H1 (cell line): ENCODE results near the gene OCIAD1. TPM values are rescaled to one million over a fixed set of nuclear protein-coding genes. Genes with fewer than 3 reads are reported as not detected.

ENCODE experiments used
- CTCF ChIA-PET: fragments of 300-600 bp; sonication (Branson Sonifier 250); formaldehyde crosslinking; loops from one replicate; lab custom pipeline; 2021; ENCODE audit not compliant: partially characterized antibody; lab: Charles Lee
- POLR2A ChIA-PET: fragments of 300-600 bp; sonication (Branson Sonifier 250); formaldehyde crosslinking; loops from one replicate; lab custom pipeline; 2021; ENCODE audit warnings: inconsistent platforms; ENCODE audit not compliant: partially characterized antibody; lab: Charles Lee
- DNase-seq, 2 experiments: peaks; one replicate each; pipeline versions ENCODE4 v3.0.0 to v3.0.0-alpha.2; 2010 to 2022; ENCODE audit warnings: low spot score in 2 of 2, low read depth in 1 of 2, mixed read lengths in 1 of 2
- FAIRE-seq: peaks from 2 replicates; lab custom pipeline; 2011; peaks lifted over from hg19 to GRCh38; lab: Jason Lieb, UNC
- H2AFZ ChIP-seq: 2 replicates; pipeline ENCODE4 v1.8.1; 2012; ENCODE audit warnings: low read length, inconsistent platforms
- H2AK5ac ChIP-seq: 2 replicates; pipeline ENCODE4 v1.6.1; 2013; ENCODE audit warnings: low read depth, low read length
- H2BK120ac ChIP-seq: replicated peaks from 2 replicates; pipeline ENCODE3; 2013; ENCODE audit warnings: low read depth, low read length, inconsistent platforms
- H2BK12ac ChIP-seq: 2 replicates; pipeline ENCODE4 v1.6.1; 2013; ENCODE audit warnings: low read depth, low read length
- H2BK15ac ChIP-seq: 2 replicates; pipeline ENCODE4 v1.6.1; 2013; ENCODE audit warnings: low read length
- H2BK20ac ChIP-seq: 2 replicates; pipeline ENCODE4 v1.6.1; 2013; ENCODE audit warnings: low read length
- H2BK5ac ChIP-seq: 2 replicates; pipeline ENCODE4 v1.6.1; 2013; ENCODE audit warnings: low read depth, low read length
- H3K14ac ChIP-seq: 2 replicates; pipeline ENCODE4 v1.6.1; 2013; ENCODE audit warnings: inconsistent platforms; ENCODE audit not compliant: insufficient read length
- H3K18ac ChIP-seq: 2 replicates; pipeline ENCODE4 v1.6.1; 2013; ENCODE audit warnings: low read length; ENCODE audit errors: extremely low read depth
- H3K23ac ChIP-seq: 2 replicates; pipeline ENCODE4 v1.6.1; 2013; ENCODE audit warnings: inconsistent platforms; ENCODE audit not compliant: insufficient read length
- H3K23me2 ChIP-seq: 2 replicates; pipeline ENCODE4 v1.6.1; 2013; ENCODE audit warnings: low read depth, low read length
- H3K27ac ChIP-seq: 2 replicates; pipeline ENCODE4 v1.6.1; 2011; ENCODE audit warnings: low read depth, low read length, inconsistent platforms
- H3K27me3 ChIP-seq, 4 experiments: replicated peaks in 1 of 4; 1 replicate in 1 of 4; 2 replicates in 3 of 4; pipeline versions ENCODE4 v1.6.1 to v1.8.1; 2011 to 2013; ENCODE audit warnings: low read length in 3 of 4, mild to moderate bottlenecking in 3 of 4, inconsistent platforms in 2 of 4, mixed read lengths in 2 of 4, moderate library complexity in 1 of 4; ENCODE audit not compliant: control insufficient read depth in 3 of 4, insufficient read depth in 3 of 4; ENCODE audit errors: extremely low read depth in 1 of 4
- H3K36me3 ChIP-seq, 4 experiments: 2 replicates each; pipeline versions ENCODE4 v1.6.1 to v1.8.1; 2011 to 2013; ENCODE audit warnings: mild to moderate bottlenecking in 4 of 4, low read length in 3 of 4, moderate library complexity in 2 of 4, control low read depth in 1 of 4, inconsistent platforms in 1 of 4; ENCODE audit not compliant: insufficient read depth in 4 of 4, control insufficient read depth in 2 of 4
- H3K4ac ChIP-seq: replicated peaks from 2 replicates; pipeline ENCODE3; 2013; ENCODE audit warnings: low read length, low read depth, mixed read lengths, inconsistent platforms; ENCODE audit not compliant: insufficient read length
- H3K4me1 ChIP-seq, 4 experiments: replicated peaks in 1 of 4; 1 replicate in 1 of 4; 2 replicates in 3 of 4; pipeline versions ENCODE4 v1.6.1 to v1.8.1; 2011 to 2013; ENCODE audit warnings: low read length in 3 of 4, inconsistent platforms in 2 of 4, mixed read lengths in 1 of 4; ENCODE audit not compliant: insufficient read depth in 4 of 4, control insufficient read depth in 3 of 4
- H3K4me2 ChIP-seq, 2 experiments: 2 replicates each; pipeline versions ENCODE4 v1.6.1 to v1.8.1; 2011 to 2013; ENCODE audit warnings: low read depth in 2 of 2, low read length in 2 of 2, control low read depth in 1 of 2, inconsistent platforms in 1 of 2, mild to moderate bottlenecking in 1 of 2; ENCODE audit not compliant: insufficient read depth in 1 of 2
- H3K4me3 ChIP-seq, 4 experiments: fragments of 200-600, 300-600 bp in 1 of 4; sonication (generic), shearing (Covaris generic), sonication (Bioruptor Twin) in 1 of 4; 2 replicates each; pipeline versions ENCODE4 v1.5.1 to v1.8.1; 2011 to 2016; ENCODE audit warnings: low read length in 4 of 4, low read depth in 3 of 4, control low read depth in 2 of 4, inconsistent platforms in 2 of 4, mild to moderate bottlenecking in 2 of 4, mixed read lengths in 1 of 4, moderate library complexity in 1 of 4; ENCODE audit not compliant: insufficient read depth in 2 of 4; ENCODE audit errors: extremely low read depth in 1 of 4
- H3K56ac ChIP-seq: replicated peaks from 2 replicates; pipeline ENCODE3; 2013; ENCODE audit warnings: low read depth, mild to moderate bottlenecking, mixed read lengths, low read length, inconsistent platforms; ENCODE audit not compliant: insufficient read length
- H3K79me1 ChIP-seq: 2 replicates; pipeline ENCODE4 v1.6.1; 2013; ENCODE audit warnings: low read depth, low read length, control low read depth
- H3K79me2 ChIP-seq, 2 experiments: 2 replicates each; pipeline versions ENCODE4 v1.6.1 to v1.8.1; 2012 to 2013; ENCODE audit warnings: low read length in 2 of 2, mild to moderate bottlenecking in 2 of 2, inconsistent platforms in 1 of 2; ENCODE audit not compliant: insufficient read depth in 2 of 2, control insufficient read depth in 1 of 2
- H3K9ac ChIP-seq, 4 experiments: replicated peaks in 1 of 4; 1 replicate in 1 of 4; 2 replicates in 3 of 4; pipeline versions ENCODE4 v1.6.1 to v1.8.1; 2011 to 2013; ENCODE audit warnings: low read depth in 3 of 4, low read length in 3 of 4, control low read depth in 2 of 4, mild to moderate bottlenecking in 2 of 4, moderate library complexity in 2 of 4, inconsistent platforms in 1 of 4; ENCODE audit errors: extremely low read depth in 1 of 4
- H3K9me3 ChIP-seq, 2 experiments: 2 replicates each; pipeline versions ENCODE4 v1.6.1 to v1.8.1; 2012 to 2013; ENCODE audit warnings: mild to moderate bottlenecking in 2 of 2, moderate library complexity in 2 of 2, control low read depth in 1 of 2, inconsistent platforms in 1 of 2, low read depth in 1 of 2, low read length in 1 of 2, mixed read lengths in 1 of 2; ENCODE audit not compliant: insufficient read depth in 2 of 2
- H4K20me1 ChIP-seq, 2 experiments: replicated peaks in 1 of 2; 2 replicates each; pipeline versions ENCODE3 to v1.8.1; 2011 to 2013; ENCODE audit warnings: inconsistent platforms in 2 of 2, low read length in 2 of 2, mild to moderate bottlenecking in 1 of 2; ENCODE audit not compliant: insufficient read depth in 2 of 2, control insufficient read depth in 1 of 2
- H4K5ac ChIP-seq: 2 replicates; pipeline ENCODE4 v1.6.1; 2013; ENCODE audit warnings: low read length, low read depth, mixed read lengths, inconsistent platforms; ENCODE audit not compliant: insufficient read length
- H4K8ac ChIP-seq: 2 replicates; pipeline ENCODE4 v1.8.0; 2013; ENCODE audit warnings: mild to moderate bottlenecking, moderate library complexity, low read length, inconsistent platforms; ENCODE audit not compliant: insufficient read depth; ENCODE audit errors: extremely low read depth
- H4K91ac ChIP-seq: replicated peaks from 2 replicates; pipeline ENCODE3; 2013; ENCODE audit warnings: low read length, mixed read lengths, inconsistent platforms; ENCODE audit not compliant: insufficient read length
- TAF1 ChIP-seq: IDR thresholded peaks from 2 replicates; pipeline ENCODE4 v1.6.1; 2011; ENCODE audit warnings: mild to moderate bottlenecking, low read depth, low read length
- WGBS, 2 experiments: shearing (Covaris generic) in 1 of 2; methylation state at CpG; one replicate each; pipeline versions ENCODE4 v1.1.6 to v1.1.7; 2013 to 2015; ENCODE audit warnings: low lambda C conversion rate in 2 of 2, mixed read lengths in 2 of 2, inconsistent platforms in 1 of 2, low coverage in 1 of 2, missing lambda C conversion rate in 1 of 2; ENCODE audit not compliant: insufficient replicate concordance in 2 of 2, insufficient coverage in 1 of 2, insufficient read length in 1 of 2; ENCODE audit errors: extremely low coverage in 1 of 2, missing lambda C conversion rate in 1 of 2; 5-methylcytosine and 5-hydroxymethylcytosine counted together
- long read RNA-seq, 2 experiments: library from RNA in 1 of 2; library from capped mRNA in 1 of 2; stranded (forward); transcript quantifications; one replicate each; pipeline ENCODE4 v2.0.0, GENCODE V29; 2021; ENCODE audit warnings: inconsistent platforms in 1 of 2
- polyA minus RNA-seq, 3 experiments: library from RNA; depleted of rRNA, polyadenylated mRNA; stranded (reverse); fragments of >200 nt; gene quantifications; 1 replicate in 2 of 3; 2 replicates in 1 of 3; pipeline ENCODE4 v1.2.3, GENCODE V29; 2011
- polyA plus RNA-seq, 7 experiments: library from polyadenylated mRNA; depleted of rRNA in 3 of 7; stranded (reverse) in 5 of 7; unstranded in 2 of 7; fragments of >200 nt in 5 of 7; fragments of 200-250 nt in 2 of 7; gene quantifications; 1 replicate in 5 of 7; 2 replicates in 1 of 7; 4 replicates in 1 of 7; pipeline versions ENCODE4 v1.2.1 to v1.2.3, GENCODE V29; 2011 to 2013; ENCODE audit warnings: missing spikeins in 2 of 7, mixed read lengths in 2 of 7
- total RNA-seq: library from RNA; stranded (reverse); fragmentation: NEBNext Ultra II Directional; extraction: Animal tissue kit (Norgen Biotek cat#: 25700); gene quantifications from 2 replicates; pipeline ENCODE4 v1.2.1, GENCODE V29; 2021

Gene OCIAD1, protein sequence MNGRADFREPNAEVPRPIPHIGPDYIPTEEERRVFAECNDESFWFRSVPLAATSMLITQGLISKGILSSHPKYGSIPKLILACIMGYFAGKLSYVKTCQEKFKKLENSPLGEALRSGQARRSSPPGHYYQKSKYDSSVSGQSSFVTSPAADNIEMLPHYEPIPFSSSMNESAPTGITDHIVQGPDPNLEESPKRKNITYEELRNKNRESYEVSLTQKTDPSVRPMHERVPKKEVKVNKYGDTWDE
- 156 and 163 TPM in 2 replicates for total RNA-seq
- 54.7 and 79.9 TPM in 2 replicates for polyA plus RNA-seq (2011; rRNA removed)
- 113 TPM for polyA plus RNA-seq (2011; cell fraction: cytosol; rRNA removed)
- polyA plus RNA-seq (2011; cell fraction: nucleus; rRNA removed): 67.8 TPM
- 110 to 176 TPM (median 124 TPM) in 4 replicates for polyA plus RNA-seq (2012, experiment 1 of 2)
- polyA plus RNA-seq (2012, experiment 2 of 2): 55.6 TPM
- 225 TPM for polyA plus RNA-seq (2013, experiment 1 of 2)
- polyA plus RNA-seq (2013, experiment 2 of 2): 277 TPM
- 64.4 and 74.3 TPM in 2 replicates for polyA minus RNA-seq (2011; rRNA and poly(A)+ RNA removed)
- 60.3 TPM for polyA minus RNA-seq (2011; cell fraction: cytosol; rRNA and poly(A)+ RNA removed)
- 126 TPM for polyA minus RNA-seq (2011; cell fraction: nucleus; rRNA and poly(A)+ RNA removed)
- long read RNA-seq, experiment 1, transcript OCIAD1-202 (9 exons, 1,594 nt): minor isoform, 12 of 164 reads
- long read RNA-seq, experiment 1, transcript OCIAD1-201 (9 exons, 1,414 nt): major isoform, 81 of 164 reads
- long read RNA-seq, experiment 1, partial matches to known transcripts: 29 of 164 reads
- long read RNA-seq, experiment 1, other reads (novel, unspliced or antisense): 35 of 164 reads
- long read RNA-seq, experiment 2, transcript OCIAD1-202 (9 exons, 1,594 nt): minor isoform, 26 of 162 reads
- long read RNA-seq, experiment 2, transcript OCIAD1-201 (9 exons, 1,414 nt): major isoform, 102 of 162 reads
- long read RNA-seq, experiment 2, partial matches to known transcripts: 8 of 162 reads
- long read RNA-seq, experiment 2, other reads (novel, unspliced or antisense): 20 of 162 reads

DNA sequence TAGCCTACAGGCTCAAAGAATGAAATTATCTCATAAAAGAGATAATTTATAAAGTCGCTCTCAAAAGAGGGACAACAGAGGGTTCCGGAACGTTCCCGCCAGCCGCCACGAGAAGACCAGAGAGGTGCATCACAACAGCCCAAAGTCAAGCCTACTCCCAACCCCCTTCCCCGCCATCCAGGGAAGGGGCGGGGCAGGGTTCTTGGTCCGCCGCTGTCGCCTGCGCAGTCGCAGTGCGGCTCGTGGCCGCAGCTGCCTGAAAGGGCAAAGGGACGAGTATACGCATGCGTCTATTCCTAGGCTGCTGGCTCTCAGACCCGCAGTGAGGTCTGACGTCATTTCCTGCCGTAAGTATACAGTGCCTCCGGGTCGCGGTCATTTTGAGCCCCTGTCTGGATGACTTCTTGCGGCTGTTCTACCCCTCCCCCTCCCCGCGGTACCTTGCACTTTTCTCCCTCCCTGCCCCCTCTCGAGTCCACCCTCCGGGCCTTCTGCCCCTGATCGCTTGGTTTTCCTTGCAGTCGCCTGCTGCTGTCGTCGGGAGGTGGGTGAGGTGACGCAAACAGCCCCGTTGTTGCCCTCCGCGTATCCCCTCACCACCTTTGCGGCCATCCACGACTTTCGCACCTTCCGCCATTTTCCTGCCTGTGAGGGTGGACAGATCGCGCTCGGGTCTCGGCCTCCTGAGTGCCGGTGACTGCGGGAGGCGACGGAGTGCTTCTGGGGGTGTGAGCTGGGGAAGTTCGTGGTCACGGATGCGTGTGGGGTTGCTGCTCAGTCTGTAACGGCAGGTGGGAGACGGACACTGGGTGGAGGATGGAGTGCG is at the start of gene OCIAD1:
Gene OCIAD1, plus strand, starts transcription at position 383 of the 826 bp plus-strand sequence. CDS start 1,537 bp downstream, outside the sequence.
- Histone ChIP-seq H3K4me2 (peak within 1 kb of the TSS; percentile 36 to 73), H3K4me1 (peaks cover 0 to 3% (median 1%) of the 10 kb centered on the region in 4 experiments; a peak in 2 of 7 replicates), H3K4ac (peak within 1 kb of the TSS; percentile 63), H3K36me3 (peaks cover 9 to 36% (median 19%) of the 10 kb centered on the region in 4 experiments), H2BK120ac (peak within 1 kb of the TSS; percentile 26), H3K9ac (peak within 1 kb of the TSS; percentile 96 to 100 (median 100)), H2BK15ac (peak within 1 kb of the TSS; percentile 65; the same call in 1 of the 2 replicates), H4K20me1 (no peaks in the 10 kb centered on the region), H4K5ac (peak within 1 kb of the TSS; percentile 91), H4K8ac (peak within 1 kb of the TSS; percentile 100), H2AFZ (peak within 1 kb of the TSS; percentile 88), H3K9me3 (no peaks in the 10 kb centered on the region), H3K18ac (peak within 1 kb of the TSS; percentile 99), H3K14ac (no peak within 1 kb of the TSS), H4K91ac (peak within 1 kb of the TSS; percentile 95), H2BK20ac (peak within 1 kb of the TSS; percentile 95), H2AK5ac (peak within 1 kb of the TSS; percentile 70), H3K27me3 (no peaks in the 10 kb centered on the region; a peak in 1 of 7 replicates), H3K23ac (no peak within 1 kb of the TSS), H3K4me3 (peak within 1 kb of the TSS; percentile 96 to 100 (median 100)), H3K79me2 (peaks cover 15 to 47% of the 10 kb centered on the region in 2 experiments), H2BK5ac (peak within 1 kb of the TSS; percentile 99), H3K23me2 (0 out of 2 replicates have a peak, but pooled peaks cover 2% of the 10 kb centered on the region), H3K27ac (peak within 1 kb of the TSS; percentile 99), H3K56ac (peak within 1 kb of the TSS; percentile 92), H2BK12ac (peak within 1 kb of the TSS; percentile 96), H3K79me1 (0 out of 2 replicates have a peak, but pooled peaks cover 2% of the 10 kb centered on the region)
- POLR2A ChIA-PET: interaction anchor here (1.0 to 13.0 kb wide), 7 partner anchors 9 to 133 kb away, joined by 3 to 113 read pairs (median 5); partner anchors contain the start of genes FRYL and OCIAD2
- WGBS, 2 experiments: 3% methylated on average over 54 of the region's 56 CpGs; no CpG with 5 or more reads in 1 of the 2 experiments
- DNase-seq (peak; percentile 89 to 99), FAIRE-seq (peak; percentile 92)
- CTCF ChIA-PET: no interaction called here
- peak; percentile 90 for TF ChIP-seq TAF1
